Transverse colon (tissue), 3 donors: ENCODE measurements around the gene DUSP3.

Experiments used
- POLR2A ChIP-seq: fragments of 450-650 bp; IDR thresholded peaks from one replicate; pipeline ENCODE4 v1.6.1; 2016; ENCODE audit warnings: antibody characterized with exemption, mild to moderate bottlenecking, moderate library complexity
- TF ChIP-seq, protein P1 (sequence below), 5 experiments: fragments of 200-600 bp in 3 of 5; fragments of 450-650 bp in 2 of 5; sonication (generic) in 3 of 5; IDR thresholded peaks; 1 replicate in 2 of 5; 2 replicates in 3 of 5; pipeline ENCODE4 v1.5.1; 2016 to 2017; ENCODE audit warnings: antibody characterized with exemption in 5 of 5, inconsistent platforms in 3 of 5, mild to moderate bottlenecking in 2 of 5, moderate library complexity in 1 of 5

DNA sequence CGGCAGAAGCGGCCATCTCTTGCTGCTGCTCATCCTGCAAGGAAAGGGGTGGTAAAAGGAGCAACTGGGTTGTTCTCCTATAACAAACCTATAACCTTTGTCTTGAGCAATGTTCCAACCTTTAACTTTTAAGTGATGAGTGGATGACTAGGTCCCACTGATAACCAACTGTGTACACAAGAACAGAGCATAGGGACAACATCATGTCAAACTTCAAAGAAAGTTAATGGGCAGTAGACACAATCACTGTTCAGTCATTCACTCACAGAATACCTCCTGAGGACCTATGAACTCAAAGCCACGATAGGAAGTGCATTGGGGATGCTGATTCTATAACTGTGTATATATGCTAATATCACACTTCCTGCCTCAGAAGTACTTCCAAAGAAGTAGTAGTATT, 23.1 kb upstream of the DUSP3 start:
- TF ChIP-seq POLR2A = no peak
- TF ChIP-seq, protein P1, sequence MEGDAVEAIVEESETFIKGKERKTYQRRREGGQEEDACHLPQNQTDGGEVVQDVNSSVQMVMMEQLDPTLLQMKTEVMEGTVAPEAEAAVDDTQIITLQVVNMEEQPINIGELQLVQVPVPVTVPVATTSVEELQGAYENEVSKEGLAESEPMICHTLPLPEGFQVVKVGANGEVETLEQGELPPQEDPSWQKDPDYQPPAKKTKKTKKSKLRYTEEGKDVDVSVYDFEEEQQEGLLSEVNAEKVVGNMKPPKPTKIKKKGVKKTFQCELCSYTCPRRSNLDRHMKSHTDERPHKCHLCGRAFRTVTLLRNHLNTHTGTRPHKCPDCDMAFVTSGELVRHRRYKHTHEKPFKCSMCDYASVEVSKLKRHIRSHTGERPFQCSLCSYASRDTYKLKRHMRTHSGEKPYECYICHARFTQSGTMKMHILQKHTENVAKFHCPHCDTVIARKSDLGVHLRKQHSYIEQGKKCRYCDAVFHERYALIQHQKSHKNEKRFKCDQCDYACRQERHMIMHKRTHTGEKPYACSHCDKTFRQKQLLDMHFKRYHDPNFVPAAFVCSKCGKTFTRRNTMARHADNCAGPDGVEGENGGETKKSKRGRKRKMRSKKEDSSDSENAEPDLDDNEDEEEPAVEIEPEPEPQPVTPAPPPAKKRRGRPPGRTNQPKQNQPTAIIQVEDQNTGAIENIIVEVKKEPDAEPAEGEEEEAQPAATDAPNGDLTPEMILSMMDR (IDR thresholded peaks at IDR 0.05) = no peak
